Breast epithelium (tissue), 4 donors: ENCODE results near the gene NCSTN. TPM values are rescaled to one million over a fixed set of nuclear protein-coding genes. Genes with fewer than 3 reads are reported as not detected.

Experiments used
- DNase-seq, 2 donors: peaks; one replicate each; pipeline ENCODE4 v3.0.0-alpha.2; 2019; ENCODE audit warnings: low spot score in 2 of 2
- H3K27ac ChIP-seq, 2 donors: fragments of 200-600 bp; sonication (generic) in 1 of 2; one replicate each; pipeline ENCODE4 v1.5.1; 2016 to 2019; ENCODE audit warnings: mild to moderate bottlenecking in 1 of 2
- H3K27me3 ChIP-seq, 2 donors: fragments of 200-600 bp; sonication (generic) in 1 of 2; one replicate each; pipeline versions ENCODE4 v1.5.1 to v1.6.0; 2017 to 2019; ENCODE audit warnings: control low read depth in 1 of 2, mild to moderate bottlenecking in 1 of 2
- H3K36me3 ChIP-seq: fragments of 200-600 bp; one replicate; pipeline ENCODE4 v1.5.1; 2019
- H3K4me1 ChIP-seq, 2 donors: fragments of 200-600 bp; sonication (generic); one replicate each; pipeline ENCODE4 v1.5.1; 2016 to 2019; ENCODE audit warnings: control low read depth in 1 of 2
- H3K4me3 ChIP-seq, 3 donors: fragments of 200-600 bp; sonication (generic); 1 replicate in 2 of 3; 2 replicates in 1 of 3; pipeline ENCODE4 v1.5.1; 2016 to 2019; ENCODE audit warnings: mild to moderate bottlenecking in 3 of 3, moderate library complexity in 2 of 3
- H3K9me3 ChIP-seq, 2 donors: fragments of 200-600 bp; sonication (generic) in 1 of 2; one replicate each; pipeline ENCODE4 v1.5.1; 2016 to 2019; ENCODE audit warnings: control low read depth in 1 of 2
- POLR2A ChIP-seq: fragments of 450-650 bp; IDR thresholded peaks from one replicate; pipeline ENCODE4 v1.6.1; 2016; ENCODE audit warnings: antibody characterized with exemption, mild to moderate bottlenecking, moderate library complexity
- POLR2AphosphoS5 ChIP-seq, 3 donors: sonication (generic); formaldehyde crosslinking; IDR thresholded peaks; one replicate each; pipeline ENCODE4 v1.6.1; 2017; ENCODE audit warnings: antibody characterized with exemption in 3 of 3
- intact Hi-C: fragments of 100-400 bp; cut with DNase I; formaldehyde crosslinking; loops from one replicate; pipeline ENCODE4 v1.15.1; 2023; ENCODE audit warnings: low total_unique reads
- total RNA-seq, 3 donors: library from RNA; depleted of rRNA; stranded (reverse); fragments of >200 nt; gene quantifications; one replicate each; pipeline ENCODE4 v1.1.0, GENCODE V29; 2016
- TF ChIP-seq, protein P1 (sequence below), 3 donors: fragments of 450-650 bp; IDR thresholded peaks; one replicate each; pipeline ENCODE4 v1.5.1; 2016 to 2017; ENCODE audit warnings: antibody characterized with exemption in 3 of 3, mild to moderate bottlenecking in 3 of 3, moderate library complexity in 3 of 3

NCSTN gene
- total RNA-seq, 3 donors from 2014 or later: 66.4 to 83.5 (median 76.0) TPM

DNA sequence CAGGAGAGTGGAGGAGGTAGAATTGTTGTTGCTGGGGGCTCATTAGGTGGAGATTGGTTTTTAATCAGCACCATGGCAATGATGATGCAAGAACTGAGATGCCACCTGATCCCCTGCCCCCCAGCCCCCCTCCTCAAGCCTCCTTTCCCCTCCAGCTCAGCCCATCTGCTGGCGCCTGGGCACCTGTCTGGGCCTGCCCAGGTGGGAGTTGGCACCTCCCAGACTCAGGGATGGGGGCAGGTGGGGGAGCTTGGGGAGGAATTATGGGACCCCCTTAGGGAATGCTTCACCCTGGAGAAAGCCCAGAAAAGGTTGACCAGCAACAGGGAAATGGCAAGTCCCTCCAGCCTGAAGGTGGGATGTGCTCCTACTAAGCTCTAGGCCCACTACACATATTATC lies 22.1 kb downstream of the NCSTN start:
- no peak for DNase-seq
- Histone ChIP-seq H3K4me3 (no peak overlapping the region), H3K27me3 (no peaks in the 10 kb centered on the region), H3K36me3 (no peaks in the 10 kb centered on the region), H3K4me1 (no peaks in the 10 kb centered on the region), H3K27ac (no peak overlapping the region), H3K9me3 (no peaks in the 10 kb centered on the region)
- intact Hi-C loops: no loop called here
- no peak for TF ChIP-seq POLR2A
- TF ChIP-seq, protein P1, sequence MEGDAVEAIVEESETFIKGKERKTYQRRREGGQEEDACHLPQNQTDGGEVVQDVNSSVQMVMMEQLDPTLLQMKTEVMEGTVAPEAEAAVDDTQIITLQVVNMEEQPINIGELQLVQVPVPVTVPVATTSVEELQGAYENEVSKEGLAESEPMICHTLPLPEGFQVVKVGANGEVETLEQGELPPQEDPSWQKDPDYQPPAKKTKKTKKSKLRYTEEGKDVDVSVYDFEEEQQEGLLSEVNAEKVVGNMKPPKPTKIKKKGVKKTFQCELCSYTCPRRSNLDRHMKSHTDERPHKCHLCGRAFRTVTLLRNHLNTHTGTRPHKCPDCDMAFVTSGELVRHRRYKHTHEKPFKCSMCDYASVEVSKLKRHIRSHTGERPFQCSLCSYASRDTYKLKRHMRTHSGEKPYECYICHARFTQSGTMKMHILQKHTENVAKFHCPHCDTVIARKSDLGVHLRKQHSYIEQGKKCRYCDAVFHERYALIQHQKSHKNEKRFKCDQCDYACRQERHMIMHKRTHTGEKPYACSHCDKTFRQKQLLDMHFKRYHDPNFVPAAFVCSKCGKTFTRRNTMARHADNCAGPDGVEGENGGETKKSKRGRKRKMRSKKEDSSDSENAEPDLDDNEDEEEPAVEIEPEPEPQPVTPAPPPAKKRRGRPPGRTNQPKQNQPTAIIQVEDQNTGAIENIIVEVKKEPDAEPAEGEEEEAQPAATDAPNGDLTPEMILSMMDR (IDR thresholded peaks at IDR 0.05): no peak
- TF ChIP-seq POLR2AphosphoS5 (IDR thresholded peaks at IDR 0.05): no peak

DNA sequence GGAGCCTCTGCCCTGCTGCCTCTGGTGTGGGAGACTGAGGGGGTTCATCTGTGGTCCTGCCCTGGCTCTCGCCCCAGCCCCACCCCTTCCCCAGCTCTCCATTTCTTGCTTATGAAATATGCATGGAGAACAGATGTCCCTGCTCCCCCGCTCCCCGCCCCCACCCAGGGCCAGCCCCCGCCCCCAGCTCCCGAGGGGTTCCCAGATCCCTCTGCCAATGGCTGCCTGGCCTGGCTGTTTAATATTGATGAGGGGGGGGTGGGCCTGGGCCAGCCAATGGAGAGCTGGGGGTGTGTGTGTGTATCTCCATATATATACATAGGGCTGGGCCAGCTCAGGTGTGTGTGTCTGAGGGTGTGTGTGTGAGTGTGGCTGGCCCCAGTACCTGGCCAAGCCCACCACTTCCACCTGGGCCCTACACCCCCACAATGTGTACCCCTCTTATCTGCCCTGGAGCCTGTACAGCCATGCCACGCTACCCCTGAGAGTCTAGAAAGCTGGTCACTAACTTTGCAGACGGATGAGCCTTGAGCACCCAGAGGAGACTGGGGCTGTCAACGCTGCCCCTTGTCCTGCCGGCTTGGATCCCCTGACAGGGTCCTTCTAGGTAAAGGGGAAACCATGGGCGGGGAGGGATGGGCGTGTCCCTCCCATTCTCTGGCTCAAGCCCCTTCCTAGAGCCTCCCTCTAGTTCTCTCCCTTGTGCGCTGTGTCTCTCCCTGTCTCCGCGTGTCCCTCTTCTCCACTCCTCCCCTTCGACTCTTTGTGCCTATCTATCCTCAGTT lies 23.7 kb downstream of the NCSTN start, which contains the start of gene NHLH1:
TSS of gene NHLH1 (plus strand) at position 341 of the 785 bp plus-strand sequence. CDS start 3,661 bp downstream, outside the sequence.
- Histone ChIP-seq H3K4me3 (no peak within 1 kb of the TSS), H3K9me3 (no peaks in the 10 kb centered on the region), H3K36me3 (no peaks in the 10 kb centered on the region), H3K4me1 (no peaks in the 10 kb centered on the region), H3K27me3 (no peaks in the 10 kb centered on the region), H3K27ac (no peak within 1 kb of the TSS)
- no peak for DNase-seq
- intact Hi-C loops: no loop called here
- TF ChIP-seq POLR2AphosphoS5 (IDR thresholded peaks at IDR 0.05): no peak
- TF ChIP-seq, protein P1 (IDR thresholded peaks at IDR 0.05): no peak

DNA sequence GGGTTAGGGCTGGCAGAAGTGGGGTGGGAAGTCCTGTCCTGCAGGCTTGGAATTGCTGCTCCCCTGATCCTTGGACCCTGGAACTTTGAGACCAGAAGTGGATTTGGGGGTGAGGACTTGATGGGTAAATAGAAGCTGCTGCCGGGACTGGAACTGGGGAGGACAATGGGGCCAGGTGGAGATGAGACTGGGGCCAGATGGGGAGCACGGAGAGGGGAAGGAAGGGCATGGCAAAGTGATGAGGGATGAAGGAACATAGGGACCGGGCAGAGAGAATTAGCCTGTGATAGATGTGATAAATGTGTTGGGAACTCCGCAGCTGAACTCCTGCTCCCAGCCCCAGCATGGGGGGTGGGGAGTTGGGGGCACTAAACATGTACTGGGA lies 24.3 kb downstream of the NCSTN start:
- no peaks in the 10 kb centered on the region for H3K4me1 ChIP-seq
- no peak overlapping the region for H3K4me3 ChIP-seq
- no peaks in the 10 kb centered on the region for H3K36me3 ChIP-seq
- TF ChIP-seq, protein P1 (IDR thresholded peaks at IDR 0.05): no peak
- intact Hi-C loops: no loop called here
- no peaks in the 10 kb centered on the region for H3K9me3 ChIP-seq
- H3K27me3 ChIP-seq: no peaks in the 10 kb centered on the region
- no peak overlapping the region for H3K27ac ChIP-seq
- no peak for DNase-seq

DNA sequence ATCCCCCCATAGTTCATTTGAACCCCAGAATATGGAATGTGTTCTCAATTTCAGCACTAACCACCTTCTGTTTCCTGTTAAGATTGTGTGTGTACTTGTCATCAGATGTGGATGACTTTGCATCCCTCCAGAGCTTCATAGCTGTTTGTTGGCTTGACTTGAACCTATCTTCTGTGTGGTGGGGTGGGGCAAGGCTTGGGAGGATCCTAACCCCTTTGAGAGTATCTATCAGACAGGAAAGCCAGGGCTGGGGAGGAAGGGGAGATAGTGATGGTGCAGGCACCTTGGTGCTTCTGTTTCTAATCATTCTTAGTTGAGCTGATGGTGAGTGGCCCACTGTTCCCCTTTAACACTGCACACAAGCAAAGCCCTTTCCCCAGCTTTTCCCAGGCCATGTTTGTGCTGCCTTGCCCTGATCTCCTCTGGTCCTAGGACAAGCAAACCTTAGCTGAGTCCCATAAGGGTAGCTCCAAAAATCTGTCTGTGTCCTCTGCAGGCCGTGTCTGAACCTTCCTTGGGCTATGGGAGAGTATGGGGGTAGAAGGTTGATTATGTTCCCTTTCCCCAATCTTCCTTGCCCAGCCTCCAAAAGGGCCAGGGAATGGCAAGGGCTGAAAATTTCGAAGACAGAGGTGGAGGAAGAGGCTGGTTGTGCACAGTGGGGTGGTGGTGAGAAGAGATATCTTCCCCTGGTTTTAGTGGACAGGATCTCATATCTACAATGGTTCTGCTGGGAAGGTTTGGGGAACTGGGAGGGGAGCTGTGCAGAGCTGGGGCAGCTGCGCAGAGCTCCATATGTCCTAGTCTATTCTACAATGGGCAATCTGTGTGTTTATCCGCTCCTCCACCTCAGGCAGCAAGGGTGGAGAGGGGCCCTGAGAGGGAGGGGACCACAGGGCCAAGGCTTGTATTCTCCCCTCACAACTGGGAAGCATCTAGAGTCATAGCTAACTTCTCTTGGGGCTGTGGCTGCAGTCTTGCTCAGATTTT lies 25.0 kb downstream of the NCSTN start:
- DNase-seq: no peak
- intact Hi-C loops: no loop called here
- TF ChIP-seq POLR2AphosphoS5 (IDR thresholded peaks at IDR 0.05) (no peak), POLR2A (no peak)
- TF ChIP-seq, protein P1 (IDR thresholded peaks at IDR 0.05): no peak

DNA sequence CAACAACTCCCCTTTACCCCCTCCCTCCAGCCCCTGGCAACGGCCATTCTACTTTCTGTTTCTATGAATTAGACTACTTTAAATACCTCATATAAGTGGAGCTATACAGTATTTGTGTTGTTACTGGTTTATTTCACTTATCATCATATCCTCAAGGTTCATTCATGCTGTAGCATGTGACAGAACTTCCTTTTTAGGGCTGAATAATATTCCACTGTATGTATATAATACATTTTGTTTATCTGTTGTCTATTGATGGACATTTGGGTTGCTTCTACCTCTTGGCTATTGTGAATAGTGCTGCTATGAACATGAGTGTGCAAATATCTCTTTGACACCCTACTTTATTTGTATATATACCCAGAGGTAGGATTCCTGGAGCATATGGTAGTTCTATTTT lies 25.9 kb downstream of the NCSTN start:
- H3K36me3 ChIP-seq: no peaks in the 10 kb centered on the region
- H3K9me3 ChIP-seq: no peaks in the 10 kb centered on the region
- no peak for DNase-seq
- intact Hi-C loops: no loop called here
- no peaks in the 10 kb centered on the region for H3K4me1 ChIP-seq
- H3K27ac ChIP-seq: no peak overlapping the region
- no peak overlapping the region for H3K4me3 ChIP-seq
- no peaks in the 10 kb centered on the region for H3K27me3 ChIP-seq
- no peak for TF ChIP-seq POLR2AphosphoS5 (IDR thresholded peaks at IDR 0.05)
- TF ChIP-seq POLR2A: no peak
- TF ChIP-seq, protein P1 (IDR thresholded peaks at IDR 0.05): no peak

More for the DNA sequence above, 25.0 kb downstream of the NCSTN start:
- Histone ChIP-seq H3K9me3 (no peaks in the 10 kb centered on the region), H3K27ac (no peak overlapping the region), H3K27me3 (no peaks in the 10 kb centered on the region), H3K4me1 (no peaks in the 10 kb centered on the region), H3K4me3 (no peak overlapping the region), H3K36me3 (no peaks in the 10 kb centered on the region)
